ENCODE results near the gene APOOL.

DNA sequence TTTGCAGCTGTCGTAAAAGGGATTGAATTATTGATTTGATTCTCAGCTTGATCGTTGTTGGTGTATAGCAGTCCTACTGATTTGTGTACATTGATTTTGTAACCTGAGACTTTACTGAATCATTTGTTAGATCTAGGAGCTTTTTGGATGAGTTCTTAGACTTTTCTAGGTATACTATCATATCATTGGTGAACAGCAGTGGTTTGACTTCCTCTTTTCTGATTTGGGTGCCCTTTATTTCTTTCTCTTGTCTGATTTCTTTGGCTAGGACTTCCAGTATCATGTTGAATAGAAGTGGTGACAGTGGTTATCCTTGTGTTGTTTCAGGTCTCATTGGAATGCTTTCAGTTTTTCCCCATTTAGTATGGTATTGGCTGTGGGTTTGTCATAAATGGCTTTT lies 8.4 kb downstream of the APOOL start:
- TF ChIP-seq CTCF (IDR thresholded peaks at IDR 0.05; ENCODE audit: insufficient read depth, low read length, poor library complexity, severe bottlenecking): no peak
- TF ChIP-seq EZH2phosphoT487 (conservative IDR thresholded peaks at IDR 0.05; ENCODE audit: low read length): no peak

Measured in SU-DHL-6 (cell line).